ENCODE results near the gene HILPDA.

DNA sequence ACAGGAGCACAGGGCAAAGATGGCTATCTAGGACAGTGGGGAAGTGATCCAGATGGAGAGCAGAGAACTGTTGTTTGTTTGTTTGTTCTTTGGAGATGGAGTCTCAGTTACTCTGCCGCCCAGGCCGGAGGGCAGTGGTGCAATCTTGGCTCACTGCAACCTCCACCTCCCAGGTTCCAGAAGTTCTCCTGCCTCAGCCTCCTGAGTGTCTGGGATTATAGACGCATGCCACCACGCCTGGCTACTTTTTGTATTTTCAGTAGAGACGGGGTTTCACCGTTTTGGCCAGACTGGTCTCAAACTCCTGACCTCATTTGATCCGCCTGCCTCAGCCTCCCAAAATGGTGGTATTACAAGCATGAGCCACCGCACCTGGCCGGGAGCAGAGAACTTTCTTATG is 41.7 kb downstream of the HILPDA start:
- TF ChIP-seq POLR2AphosphoS5 (IDR thresholded peaks at IDR 0.05; ENCODE audit: low read depth, low read length) (no peak), TAF1 (IDR thresholded peaks at IDR 0.05; ENCODE audit: borderline replicate concordance, insufficient read depth, low read length) (no peak), REST (IDR thresholded peaks at IDR 0.05; ENCODE audit: insufficient read depth in 1 of 2, low read depth in 2 of 2, low read length in 2 of 2) (no peak), SIN3A (IDR thresholded peaks at IDR 0.05; ENCODE audit: borderline replicate concordance, insufficient read depth, low read length) (no peak)
